GM23338 (cell line): ENCODE data around the gene ADAMTSL4.

Source experiments
- CREB1 ChIP-seq: fragments of 250-450 bp; sonication (Bioruptor Pico); IDR thresholded peaks from 2 replicates; pipeline ENCODE4 v1.5.0; 2020; ENCODE audit warnings: low read depth, mild to moderate bottlenecking, moderate library complexity
- EZH2 ChIP-seq: fragments of 200-600 bp; sonication (generic); IDR thresholded peaks from one replicate; pipeline ENCODE4 v1.8.0; 2017; ENCODE audit warnings: antibody characterized with exemption, mild to moderate bottlenecking, low read depth; ENCODE audit not compliant: unreplicated experiment
- EZH2phosphoT487 ChIP-seq: fragments of 200-600 bp; sonication (generic); IDR thresholded peaks from one replicate; pipeline ENCODE4 v1.8.1; 2018; ENCODE audit warnings: antibody characterized with exemption; ENCODE audit not compliant: unreplicated experiment
- JUNB ChIP-seq: IDR thresholded peaks from one replicate; pipeline ENCODE4 v1.6.1; 2016; ENCODE audit warnings: antibody characterized with exemption; ENCODE audit not compliant: unreplicated experiment
- POLR2AphosphoS5 ChIP-seq: IDR thresholded peaks from 2 replicates; pipeline ENCODE4 v1.6.1; 2016; ENCODE audit warnings: antibody characterized with exemption, low read depth
- ZNF114 ChIP-seq: fragments of 250-450 bp; sonication (Bioruptor Pico); IDR thresholded peaks from 2 replicates; pipeline ENCODE4 v1.5.0; 2020; ENCODE audit warnings: mild to moderate bottlenecking, moderate library complexity
- TF ChIP-seq, protein P1 (sequence below), 2 experiments: fragments of 200-600 bp in 1 of 2; sonication (generic) in 1 of 2; conservative IDR thresholded peaks; 2 replicates each; pipeline versions ENCODE4 v1.5.1 to v1.6.1; 2016 to 2017; ENCODE audit warnings: antibody characterized with exemption in 2 of 2, low read depth in 2 of 2, mild to moderate bottlenecking in 2 of 2, moderate library complexity in 1 of 2
- TF ChIP-seq, protein P2 (sequence below): IDR thresholded peaks from one replicate; pipeline ENCODE4 v1.6.1; 2018; ENCODE audit warnings: antibody characterized with exemption; ENCODE audit not compliant: unreplicated experiment
- TF ChIP-seq, protein P3 (sequence below): IDR thresholded peaks from 2 replicates; pipeline ENCODE4 v1.6.1; 2016; ENCODE audit warnings: antibody characterized with exemption

DNA sequence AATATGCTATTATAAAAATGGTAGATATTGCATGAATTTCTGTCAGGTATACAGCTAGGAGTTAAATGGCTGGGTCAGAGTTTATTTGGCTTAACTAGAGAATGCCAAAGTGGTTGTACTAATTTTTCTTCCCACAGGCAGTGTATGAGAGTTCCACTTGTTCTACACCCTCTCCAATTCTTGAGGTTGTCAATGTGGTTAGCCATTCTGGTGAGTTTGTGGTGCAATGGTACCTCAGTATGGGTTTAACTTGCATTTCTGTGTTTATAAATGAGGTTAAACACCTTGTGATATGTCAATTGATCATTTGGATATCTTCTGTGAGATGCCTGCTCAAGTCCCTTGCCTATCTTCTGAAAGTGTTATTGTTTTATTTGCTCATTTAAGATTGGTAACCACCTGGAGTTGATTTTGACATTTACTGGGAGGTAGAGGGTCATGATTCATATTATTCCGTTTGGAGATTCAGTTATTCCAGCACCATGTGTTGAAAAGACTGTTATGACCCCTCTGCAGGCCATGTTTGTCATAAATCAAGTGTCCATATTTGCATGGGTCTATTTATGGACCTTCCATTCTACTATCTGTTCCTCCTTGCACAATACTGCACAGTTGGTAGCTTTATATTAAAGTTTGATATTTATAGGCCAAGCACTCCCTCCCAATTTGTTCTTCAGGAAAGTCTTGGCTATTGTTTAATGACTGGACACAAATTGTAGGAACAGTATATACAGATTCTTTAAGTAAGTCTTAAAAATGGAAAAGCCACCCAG lies 27.8 kb upstream of the ADAMTSL4 start:
- TF ChIP-seq, protein P1, sequence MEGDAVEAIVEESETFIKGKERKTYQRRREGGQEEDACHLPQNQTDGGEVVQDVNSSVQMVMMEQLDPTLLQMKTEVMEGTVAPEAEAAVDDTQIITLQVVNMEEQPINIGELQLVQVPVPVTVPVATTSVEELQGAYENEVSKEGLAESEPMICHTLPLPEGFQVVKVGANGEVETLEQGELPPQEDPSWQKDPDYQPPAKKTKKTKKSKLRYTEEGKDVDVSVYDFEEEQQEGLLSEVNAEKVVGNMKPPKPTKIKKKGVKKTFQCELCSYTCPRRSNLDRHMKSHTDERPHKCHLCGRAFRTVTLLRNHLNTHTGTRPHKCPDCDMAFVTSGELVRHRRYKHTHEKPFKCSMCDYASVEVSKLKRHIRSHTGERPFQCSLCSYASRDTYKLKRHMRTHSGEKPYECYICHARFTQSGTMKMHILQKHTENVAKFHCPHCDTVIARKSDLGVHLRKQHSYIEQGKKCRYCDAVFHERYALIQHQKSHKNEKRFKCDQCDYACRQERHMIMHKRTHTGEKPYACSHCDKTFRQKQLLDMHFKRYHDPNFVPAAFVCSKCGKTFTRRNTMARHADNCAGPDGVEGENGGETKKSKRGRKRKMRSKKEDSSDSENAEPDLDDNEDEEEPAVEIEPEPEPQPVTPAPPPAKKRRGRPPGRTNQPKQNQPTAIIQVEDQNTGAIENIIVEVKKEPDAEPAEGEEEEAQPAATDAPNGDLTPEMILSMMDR (conservative IDR thresholded peaks at IDR 0.05; ENCODE audit: low read depth in 2 of 2): no peak
- TF ChIP-seq POLR2AphosphoS5 (no peak), EZH2phosphoT487 (no peak), EZH2 (no peak), JUNB (no peak), CREB1 (CRISPR knock-in tag) (no peak), ZNF114 (no peak)
- TF ChIP-seq, protein P2, sequence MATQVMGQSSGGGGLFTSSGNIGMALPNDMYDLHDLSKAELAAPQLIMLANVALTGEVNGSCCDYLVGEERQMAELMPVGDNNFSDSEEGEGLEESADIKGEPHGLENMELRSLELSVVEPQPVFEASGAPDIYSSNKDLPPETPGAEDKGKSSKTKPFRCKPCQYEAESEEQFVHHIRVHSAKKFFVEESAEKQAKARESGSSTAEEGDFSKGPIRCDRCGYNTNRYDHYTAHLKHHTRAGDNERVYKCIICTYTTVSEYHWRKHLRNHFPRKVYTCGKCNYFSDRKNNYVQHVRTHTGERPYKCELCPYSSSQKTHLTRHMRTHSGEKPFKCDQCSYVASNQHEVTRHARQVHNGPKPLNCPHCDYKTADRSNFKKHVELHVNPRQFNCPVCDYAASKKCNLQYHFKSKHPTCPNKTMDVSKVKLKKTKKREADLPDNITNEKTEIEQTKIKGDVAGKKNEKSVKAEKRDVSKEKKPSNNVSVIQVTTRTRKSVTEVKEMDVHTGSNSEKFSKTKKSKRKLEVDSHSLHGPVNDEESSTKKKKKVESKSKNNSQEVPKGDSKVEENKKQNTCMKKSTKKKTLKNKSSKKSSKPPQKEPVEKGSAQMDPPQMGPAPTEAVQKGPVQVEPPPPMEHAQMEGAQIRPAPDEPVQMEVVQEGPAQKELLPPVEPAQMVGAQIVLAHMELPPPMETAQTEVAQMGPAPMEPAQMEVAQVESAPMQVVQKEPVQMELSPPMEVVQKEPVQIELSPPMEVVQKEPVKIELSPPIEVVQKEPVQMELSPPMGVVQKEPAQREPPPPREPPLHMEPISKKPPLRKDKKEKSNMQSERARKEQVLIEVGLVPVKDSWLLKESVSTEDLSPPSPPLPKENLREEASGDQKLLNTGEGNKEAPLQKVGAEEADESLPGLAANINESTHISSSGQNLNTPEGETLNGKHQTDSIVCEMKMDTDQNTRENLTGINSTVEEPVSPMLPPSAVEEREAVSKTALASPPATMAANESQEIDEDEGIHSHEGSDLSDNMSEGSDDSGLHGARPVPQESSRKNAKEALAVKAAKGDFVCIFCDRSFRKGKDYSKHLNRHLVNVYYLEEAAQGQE: no peak
- TF ChIP-seq, protein P3, sequence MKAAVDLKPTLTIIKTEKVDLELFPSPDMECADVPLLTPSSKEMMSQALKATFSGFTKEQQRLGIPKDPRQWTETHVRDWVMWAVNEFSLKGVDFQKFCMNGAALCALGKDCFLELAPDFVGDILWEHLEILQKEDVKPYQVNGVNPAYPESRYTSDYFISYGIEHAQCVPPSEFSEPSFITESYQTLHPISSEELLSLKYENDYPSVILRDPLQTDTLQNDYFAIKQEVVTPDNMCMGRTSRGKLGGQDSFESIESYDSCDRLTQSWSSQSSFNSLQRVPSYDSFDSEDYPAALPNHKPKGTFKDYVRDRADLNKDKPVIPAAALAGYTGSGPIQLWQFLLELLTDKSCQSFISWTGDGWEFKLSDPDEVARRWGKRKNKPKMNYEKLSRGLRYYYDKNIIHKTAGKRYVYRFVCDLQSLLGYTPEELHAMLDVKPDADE: no peak
